GM10266 (cell line): Measurements from ENCODE around the gene STPG2.

Source experiments
- DNase-seq: peaks from one replicate; pipeline ENCODE4 v3.0.0; 2012; ENCODE audit errors: extremely low spot score
- CTCF ChIP-seq: IDR thresholded peaks from 2 replicates; pipeline ENCODE4 v1.5.1; 2012; ENCODE audit warnings: mild to moderate bottlenecking, low read depth; ENCODE audit not compliant: control insufficient read depth, insufficient read depth; ENCODE audit errors: missing control alignments

STPG2 gene

GRCh38 chr4:97994765-97995465, 148.4 kb downstream of the STPG2 start:
- no peak for DNase-seq
- no peak for TF ChIP-seq CTCF

GRCh38 chr4:97990409-97990808, 152.9 kb downstream of the STPG2 start:
- DNase-seq, result no peak
- TF ChIP-seq CTCF, result no peak

GRCh38 chr4:97987019-97987648, 156.1 kb downstream of the STPG2 start:
- peak; percentile 36 for TF ChIP-seq CTCF
- DNase-seq, result peak; percentile 7

- no peak for DNase-seq
- TF ChIP-seq CTCF, result peak; percentile 12
Observed at GRCh38 chr4:97984545-97985131, 158.6 kb downstream of the STPG2 start.

GRCh38 chr4:97978791-97979488, 164.3 kb downstream of the STPG2 start:
- DNase-seq, result no peak
- no peak for TF ChIP-seq CTCF

GRCh38 chr4:97953171-97953941, 189.9 kb downstream of the STPG2 start:
- DNase-seq, result no peak
- TF ChIP-seq CTCF, result no peak
